Retina (tissue), 1 donor: ENCODE measurements around the gene MERTK.
"Not testable (repeated sequence)": the region's sequence is repeated elsewhere in the genome, so short reads cannot be mapped to it uniquely, and the experiment has no call there.

Experiments used
- DNase-seq: peaks from one replicate; pipeline ENCODE4 v3.0.0-alpha.2; 2016

The MERTK gene

DNA sequence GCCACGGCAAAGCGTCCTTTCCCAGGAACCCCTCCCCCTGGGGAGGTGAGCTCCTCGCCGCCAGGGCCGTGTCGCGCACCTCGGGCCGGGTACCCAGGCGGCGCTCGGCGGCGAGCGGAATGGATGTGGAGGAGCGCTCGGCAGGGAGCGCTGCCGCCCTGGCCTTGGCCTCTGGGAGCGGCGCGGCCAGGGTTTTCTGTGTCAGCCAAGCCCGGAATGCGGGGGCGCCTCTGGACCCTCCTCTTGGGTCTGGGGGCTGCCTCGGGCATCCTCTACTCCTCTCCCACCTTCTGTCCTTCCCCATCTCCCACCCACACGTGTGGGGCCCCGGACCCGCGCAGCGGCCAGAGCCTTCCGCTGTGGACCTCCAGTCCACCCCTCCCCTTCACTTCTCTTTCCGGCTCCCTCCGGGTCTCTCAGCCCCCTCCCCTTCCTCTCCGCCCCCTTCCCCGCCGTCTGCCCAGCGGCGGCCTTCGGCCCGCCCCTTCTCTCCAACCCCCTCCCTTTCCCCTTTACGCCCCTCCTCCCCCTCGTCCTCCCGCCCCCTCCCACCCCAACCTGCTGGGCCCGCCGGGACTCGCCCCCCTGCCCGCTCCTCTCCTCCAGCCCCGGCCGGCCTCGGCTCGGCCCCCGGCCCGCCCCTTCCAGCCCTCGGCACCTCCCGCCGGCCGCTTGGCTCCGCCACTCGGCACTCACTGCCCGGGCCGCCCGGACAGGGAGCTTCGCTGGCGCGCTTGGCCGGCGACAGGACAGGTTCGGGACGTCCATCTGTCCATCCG lies at the start of gene MERTK:
Gene MERTK (plus strand): TSS at position 684 of the 779 bp plus-strand sequence. CDS start 129 bp downstream, outside the sequence.
- DNase-seq: peak; percentile 96

GRCh38 chr2:111850646-111851045 lies 47.8 kb upstream of the MERTK start:
- DNase-seq: not testable (repeated sequence)

DNA sequence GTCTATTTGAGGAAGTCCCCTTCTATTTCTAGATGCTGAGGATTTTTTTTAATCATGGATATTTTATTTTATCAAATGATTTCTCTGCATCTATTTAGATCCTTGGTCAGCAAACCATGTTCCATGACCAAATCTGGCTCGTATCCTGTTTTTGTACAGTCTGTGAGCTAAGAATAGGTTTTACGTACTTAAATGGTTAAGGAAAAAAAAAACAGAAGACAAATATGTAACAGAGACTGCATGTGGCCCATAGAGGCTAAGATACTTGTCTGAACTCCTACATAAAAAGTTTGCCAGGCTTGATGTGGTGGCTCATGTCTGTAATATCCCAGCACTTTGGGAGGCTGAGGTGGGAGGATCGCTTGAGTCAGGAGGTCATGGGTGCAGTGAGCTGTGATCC lies 45.9 kb upstream of the MERTK start:
- not testable (repeated sequence) for DNase-seq

GRCh38 chr2:111860005-111860404 lies 38.4 kb upstream of the MERTK start:
- not testable (repeated sequence) for DNase-seq

GRCh38 chr2:111865124-111865523 lies 33.3 kb upstream of the MERTK start:
- not testable (repeated sequence) for DNase-seq

DNA sequence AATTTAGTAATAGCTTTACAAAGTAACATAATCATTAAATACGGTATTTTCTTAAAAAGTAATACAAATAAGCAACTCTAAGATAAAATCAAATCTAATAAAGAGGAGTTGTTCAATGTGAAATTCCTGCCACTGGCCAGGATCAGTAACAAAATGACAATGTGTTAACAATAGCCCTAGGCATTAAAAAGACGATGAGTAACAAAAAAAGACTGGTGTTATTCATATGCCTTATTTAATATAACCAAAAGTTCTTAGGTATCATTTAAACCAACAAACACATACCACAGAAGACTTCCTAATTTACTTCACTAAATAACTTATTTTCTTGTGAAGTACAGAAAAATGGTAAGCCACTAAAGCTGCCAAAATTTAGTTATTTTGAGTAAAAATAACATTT lies 25.6 kb upstream of the MERTK start:
- not testable (repeated sequence) for DNase-seq

GRCh38 chr2:111883661-111884591 lies 14.5 kb upstream of the MERTK start, which contains the start of gene ANAPC1:
Gene ANAPC1, minus strand, starts transcription at chr2:111884193. Its CDS starts 3,368 bp downstream, at chr2:111880825.
- peak; percentile 94 for DNase-seq

DNA sequence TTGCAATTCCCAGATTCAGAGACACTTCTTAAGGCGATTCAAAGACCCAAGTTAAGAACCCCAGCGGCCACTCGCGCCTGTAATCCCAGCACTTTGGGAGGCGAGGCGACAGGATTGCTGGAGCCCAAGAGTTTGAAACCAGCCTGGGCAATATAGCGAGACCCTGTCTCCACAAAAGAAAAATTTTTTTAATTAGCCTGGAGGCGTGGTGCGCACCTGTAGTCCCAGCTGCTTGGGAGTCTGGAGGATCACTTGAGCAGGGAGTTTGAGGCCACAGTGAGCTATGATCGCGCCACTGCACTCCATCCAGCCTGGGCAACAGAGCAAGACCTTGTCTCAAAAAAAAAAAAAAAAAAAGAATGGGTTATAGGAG lies 13.8 kb upstream of the MERTK start:
- peak; percentile 28 for DNase-seq

DNA sequence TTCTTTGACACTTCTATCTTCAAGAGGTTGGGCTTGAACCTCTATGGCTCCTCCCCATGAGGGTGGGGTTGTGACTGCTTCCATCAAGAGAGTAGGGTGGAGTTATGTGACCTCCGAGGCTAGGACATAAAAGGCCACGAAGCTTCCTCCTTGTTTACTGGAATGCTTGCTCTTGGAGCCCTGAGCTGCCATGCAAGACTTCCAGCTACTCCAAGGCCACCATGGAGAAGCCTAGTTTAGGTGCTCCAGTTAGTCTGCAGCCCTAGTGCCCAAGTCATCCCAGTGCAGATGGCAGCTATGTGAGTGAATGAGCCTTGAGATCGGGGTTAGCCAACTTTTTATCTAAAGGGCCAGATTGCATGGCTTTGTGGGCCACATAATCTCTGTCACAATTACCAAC lies 2.4 kb upstream of the MERTK start:
- no peak for DNase-seq

DNA sequence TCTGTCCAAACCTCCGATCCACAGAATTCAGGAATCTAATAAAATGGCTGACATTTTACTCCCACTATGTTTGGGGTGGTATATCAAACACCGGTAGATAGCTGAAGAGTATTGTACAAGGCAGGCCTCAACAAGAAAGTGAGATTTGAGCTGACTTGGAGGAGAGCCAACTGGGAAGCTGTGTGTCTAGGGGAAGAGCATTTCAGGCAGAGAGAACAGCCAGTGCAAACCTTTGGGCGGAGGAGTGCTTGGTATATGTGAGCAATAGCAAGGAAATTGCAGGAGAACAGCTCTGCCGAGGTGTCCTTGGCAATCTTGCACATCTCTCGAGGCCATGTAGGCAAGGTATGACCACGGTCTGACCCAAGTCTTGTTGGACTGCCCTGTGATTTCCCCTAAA lies 1.8 kb upstream of the MERTK start:
- DNase-seq: no peak

DNA sequence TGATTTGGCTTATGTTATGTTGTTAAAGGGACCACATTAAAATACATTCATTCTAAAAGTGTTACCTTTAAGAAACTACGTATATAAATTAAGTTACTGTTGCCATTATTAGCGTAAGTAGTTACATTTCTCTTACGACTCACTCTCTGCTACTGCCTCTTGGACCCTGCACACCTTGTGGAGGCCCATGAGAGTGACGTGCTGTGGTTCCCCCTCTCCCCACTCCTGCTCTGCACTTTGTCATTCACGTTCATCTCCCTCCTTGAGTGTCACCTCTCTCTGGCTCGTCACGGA lies 830 bp upstream of the MERTK start:
- DNase-seq: no peak

DNA sequence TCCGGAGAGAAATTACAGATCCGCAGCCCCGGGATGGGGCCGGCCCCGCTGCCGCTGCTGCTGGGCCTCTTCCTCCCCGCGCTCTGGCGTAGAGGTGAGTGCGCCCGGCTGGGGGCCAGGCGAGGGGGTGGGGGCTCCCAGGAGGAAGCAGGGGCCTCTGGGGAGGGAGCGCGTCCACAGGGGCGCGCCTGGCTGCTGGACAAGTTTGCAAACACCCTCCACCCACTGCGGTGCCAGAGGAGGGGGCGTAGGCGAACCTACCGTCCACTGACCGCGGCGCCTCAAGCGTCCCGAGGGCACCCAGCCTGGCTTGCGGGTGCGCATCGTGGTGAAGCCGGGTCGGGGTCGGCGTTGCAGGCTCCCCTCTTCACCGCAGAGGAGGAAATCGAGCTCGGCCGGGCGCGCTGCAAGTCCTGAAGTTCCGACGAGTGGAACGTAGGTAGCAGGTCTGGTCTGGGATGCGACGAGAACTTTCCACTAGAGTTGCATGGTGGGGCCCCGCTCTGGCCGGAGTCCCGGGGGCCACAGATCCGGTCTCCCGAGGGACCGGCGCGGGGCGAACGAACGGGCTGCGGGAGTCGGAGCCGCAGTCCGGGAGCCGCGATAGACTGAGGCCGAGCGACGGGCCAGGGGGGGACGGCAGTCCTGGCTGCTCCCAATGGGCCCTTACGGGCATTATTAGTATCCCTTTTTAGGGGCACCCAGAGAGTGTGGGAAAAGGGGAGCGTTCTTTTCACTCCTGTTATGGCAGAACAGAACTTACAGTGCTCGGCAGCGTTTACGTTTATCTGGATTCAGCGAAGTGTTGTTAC lies 502 bp downstream of the MERTK start:
- peak; percentile 81 for DNase-seq

- DNase-seq: peak; percentile 43
Observed at GRCh38 chr2:111900859-111901258, 2.5 kb downstream of the MERTK start.

- no peak for DNase-seq
Observed at GRCh38 chr2:111903516-111903915, 5.1 kb downstream of the MERTK start.

DNA sequence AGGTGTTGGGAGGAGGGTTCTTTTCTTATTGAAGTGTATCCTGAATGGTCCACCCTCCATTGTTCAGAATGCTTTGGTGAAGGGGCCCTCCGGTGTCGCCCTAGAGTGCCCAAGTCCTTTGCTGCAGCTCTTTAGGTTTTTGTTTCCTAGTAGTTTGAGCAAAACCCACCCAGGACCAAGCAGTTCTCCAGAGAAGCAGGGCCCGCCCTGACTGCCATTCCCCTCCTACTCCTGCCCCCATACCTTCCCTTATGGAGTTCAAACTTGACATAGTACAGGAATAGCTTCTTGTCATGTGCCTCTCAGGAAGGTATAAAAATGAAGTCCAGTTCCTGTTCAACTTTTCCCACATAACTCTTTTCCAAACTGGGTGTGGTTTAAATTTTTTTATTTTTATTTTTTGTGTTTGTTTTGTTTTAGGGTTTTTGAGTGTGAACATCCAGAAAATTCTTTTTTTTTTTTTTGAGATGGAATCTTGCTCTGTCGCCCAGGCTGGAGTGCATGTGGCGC lies 5.6 kb downstream of the MERTK start:
- no peak for DNase-seq

DNA sequence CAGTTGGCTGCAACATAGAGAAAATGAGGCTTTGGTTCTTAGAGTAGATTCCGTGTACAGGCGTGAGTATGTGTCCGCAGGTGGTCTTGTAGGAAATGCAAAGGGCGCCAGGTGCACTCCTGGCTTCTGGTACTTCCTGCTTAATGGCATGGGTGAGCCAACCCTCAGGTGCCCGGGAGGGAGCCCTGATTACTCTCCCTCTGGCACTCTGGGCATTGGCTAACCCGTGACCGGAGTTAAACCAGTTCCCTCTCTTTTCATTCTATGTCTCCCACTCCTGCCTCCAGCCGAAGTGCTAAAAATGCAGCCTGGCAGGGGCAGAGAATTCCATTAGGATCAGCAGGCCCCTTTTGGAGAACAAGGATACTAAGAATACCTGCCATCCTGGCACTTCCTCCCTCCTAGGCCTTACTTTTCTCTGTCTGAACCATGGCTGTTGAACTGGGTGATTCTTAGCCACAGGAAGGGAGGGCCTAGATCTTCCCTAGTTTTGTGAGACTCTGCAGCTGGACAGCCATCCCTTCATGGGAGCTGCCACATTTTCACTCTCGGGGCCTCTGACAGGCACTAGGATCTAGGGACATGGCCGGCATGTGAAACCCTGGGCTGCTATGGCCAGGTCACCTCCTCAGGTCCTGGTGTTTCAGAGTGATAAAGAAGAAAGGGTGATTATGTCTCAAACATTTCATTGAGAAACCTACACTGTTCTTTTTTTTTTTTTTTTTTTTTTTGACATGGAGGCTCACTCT lies 6.5 kb downstream of the MERTK start:
- no peak for DNase-seq

GRCh38 chr2:111905475-111905869 lies 7.1 kb downstream of the MERTK start:
- not testable (repeated sequence) for DNase-seq

DNA sequence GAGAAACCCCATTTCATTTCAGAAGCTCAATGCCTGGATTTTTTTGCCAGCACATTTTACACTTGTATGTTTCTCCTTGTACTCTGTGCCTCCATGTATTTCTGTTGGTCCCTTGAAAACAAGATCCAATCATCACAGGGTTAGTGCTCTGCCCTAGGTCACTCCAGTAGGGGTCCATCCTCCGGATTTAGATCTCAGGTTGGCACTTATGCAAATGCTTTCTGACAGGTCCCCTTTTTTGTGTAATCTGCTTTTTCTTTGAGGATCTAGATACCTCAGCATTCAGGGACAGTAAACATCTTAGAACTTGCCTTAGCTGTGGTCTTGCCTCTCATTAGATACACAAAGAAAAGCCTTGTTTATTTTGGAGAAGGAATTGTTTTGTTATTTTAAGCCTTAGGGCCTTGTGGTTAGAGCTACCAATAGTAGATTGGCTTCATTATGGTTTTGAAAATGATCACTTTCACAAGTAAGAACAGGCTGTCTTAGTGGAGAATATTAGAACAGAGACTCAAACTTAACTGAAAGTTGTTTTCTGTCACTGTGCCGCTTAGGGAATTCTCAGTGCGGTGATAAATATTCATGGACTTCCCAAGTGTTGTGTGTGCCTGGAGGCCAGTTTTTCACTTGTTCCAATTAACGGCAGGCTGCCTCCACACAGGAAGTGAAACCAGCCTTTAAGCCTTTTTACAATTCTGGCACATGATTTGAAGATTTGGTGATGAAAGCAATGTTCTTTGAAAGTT lies 7.8 kb downstream of the MERTK start:
- DNase-seq: peak; percentile 24

DNA sequence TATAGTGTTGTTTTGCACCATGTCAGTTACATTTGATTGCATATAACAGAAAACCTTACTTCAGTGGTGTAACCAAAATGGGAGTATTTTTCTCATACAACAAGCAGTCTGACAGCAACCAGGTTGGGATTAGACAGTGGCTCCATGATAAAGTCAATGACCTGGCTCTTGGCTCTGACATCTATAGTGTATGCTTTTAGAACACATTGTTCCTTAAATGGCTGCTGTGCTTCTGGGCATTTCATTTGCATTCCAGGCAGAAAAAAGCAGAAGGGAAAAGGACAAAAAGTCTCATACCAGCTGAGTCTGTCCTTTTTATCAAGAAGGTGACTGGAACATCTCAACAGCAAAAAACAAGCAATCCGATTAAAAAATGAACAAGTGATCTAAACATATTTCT lies 10.2 kb downstream of the MERTK start:
- DNase-seq: no peak

- no peak for DNase-seq
Observed at GRCh38 chr2:111909079-111909478, 10.7 kb downstream of the MERTK start.

GRCh38 chr2:111909997-111910396 lies 11.6 kb downstream of the MERTK start:
- DNase-seq: not testable (repeated sequence)
